Measurements from ENCODE around the gene TMEM114.

- no peak for TF ChIP-seq POLR2A (IDR thresholded peaks at IDR 0.05)
- no peak for TF ChIP-seq CTCF (IDR thresholded peaks at IDR 0.05)
Observed at GRCh38 chr16:8541868-8542267, 48.4 kb downstream of the TMEM114 start.

All from stomach (tissue), 4 donors.